D341Med (cell line): ENCODE results near the gene SLC66A2.
A peak's percentile ranks its signal among the peaks of the same experiment; 100 is the strongest.
"Not testable (repeated sequence)": the region's sequence is repeated elsewhere in the genome, so short reads cannot be mapped to it uniquely, and the experiment has no call there.

Experiments
- DNase-seq: peaks from one replicate; pipeline ENCODE4 v3.0.0; 2012; ENCODE audit warnings: low spot score

SLC66A2 gene

GRCh38 chr18:79970419-79971133 lies 19.1 kb upstream of the SLC66A2 start:
- DNase-seq: no peak

- peak; percentile 64 for DNase-seq
Observed at GRCh38 chr18:79965119-79965902, 13.9 kb upstream of the SLC66A2 start.

DNA sequence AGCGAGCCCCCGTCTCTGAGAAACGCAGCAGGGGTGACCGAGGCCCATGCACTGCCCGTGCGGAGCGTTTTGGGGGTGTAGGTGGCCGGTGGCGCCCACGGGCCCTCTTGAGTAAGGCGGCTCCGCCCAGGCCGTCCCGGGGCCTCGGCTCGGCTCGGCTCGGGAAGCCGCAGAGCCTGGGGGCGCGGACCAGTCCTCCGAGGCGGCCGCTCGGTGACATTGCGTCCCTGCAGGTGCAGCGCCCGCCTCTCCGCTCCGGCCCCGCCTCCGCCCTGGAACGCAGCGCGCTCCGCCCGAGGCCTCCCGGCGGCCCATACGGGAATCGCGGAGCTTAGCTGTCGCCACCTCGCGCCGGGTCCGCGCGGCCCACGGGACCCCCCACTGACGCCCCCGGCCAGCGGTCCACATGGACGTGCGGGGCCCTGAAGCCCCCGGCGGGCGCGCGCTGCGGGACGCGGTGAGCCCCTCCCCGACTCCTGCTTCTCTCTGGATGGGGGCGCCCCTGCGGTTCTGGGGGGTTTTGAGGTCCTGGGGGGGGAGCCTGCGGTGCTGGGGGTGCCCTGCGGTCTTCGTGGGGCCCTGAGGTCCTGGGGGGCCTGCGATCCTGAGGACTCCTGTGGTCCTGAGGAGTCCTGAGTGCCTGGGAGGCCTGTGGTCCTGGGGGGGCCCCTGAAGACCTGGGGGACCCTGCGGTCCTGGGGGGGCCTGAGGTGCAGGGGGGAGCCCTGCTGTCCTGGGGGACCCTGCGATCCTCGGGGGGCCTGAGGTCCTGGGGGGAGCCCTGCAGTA lies 13.1 kb upstream of the SLC66A2 start, which contains the start of gene HSBP1L1:
TSS of gene HSBP1L1 (plus strand) at position 314 of the 789 bp plus-strand sequence. CDS start at position 407, 93 bp downstream.
- DNase-seq: peak; percentile 93

DNA sequence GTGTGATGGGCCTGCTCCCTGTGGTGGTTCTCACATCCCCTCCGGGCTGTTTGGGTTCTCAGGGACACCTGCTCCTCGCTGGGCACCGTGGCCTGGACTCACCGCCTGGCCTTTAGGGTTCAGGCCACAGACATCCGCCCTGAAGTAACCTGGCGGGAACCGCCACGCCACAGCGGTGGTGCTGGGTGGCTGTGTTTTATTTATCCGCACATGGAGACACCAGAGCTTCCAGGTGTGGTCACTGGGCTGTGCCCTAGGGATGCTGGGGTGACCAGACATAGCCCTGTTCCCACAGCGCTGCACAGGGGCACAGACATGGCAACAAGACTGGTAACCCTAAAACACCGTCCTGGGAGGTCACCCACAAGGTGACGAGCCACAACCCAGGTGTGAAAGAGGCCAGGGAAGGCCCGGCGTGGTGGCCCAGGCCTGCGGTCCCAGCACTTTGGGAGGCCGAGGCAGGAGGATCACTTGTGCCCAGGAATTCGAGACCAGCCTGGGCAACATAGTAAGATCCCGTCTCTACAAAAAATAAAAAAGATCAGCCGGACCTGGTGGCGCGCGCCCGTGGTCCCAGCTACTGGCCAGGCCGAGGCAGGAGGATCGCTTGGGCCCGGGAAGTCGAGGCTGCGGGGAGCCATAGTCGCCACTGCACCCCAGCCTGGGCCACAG lies 12.3 kb upstream of the SLC66A2 start:
- peak; percentile 28 for DNase-seq

- DNase-seq: peak; percentile 38
Observed at GRCh38 chr18:79962835-79963657, 11.6 kb upstream of the SLC66A2 start.

GRCh38 chr18:79962311-79962710 lies 10.9 kb upstream of the SLC66A2 start:
- DNase-seq: peak; percentile 43

DNA sequence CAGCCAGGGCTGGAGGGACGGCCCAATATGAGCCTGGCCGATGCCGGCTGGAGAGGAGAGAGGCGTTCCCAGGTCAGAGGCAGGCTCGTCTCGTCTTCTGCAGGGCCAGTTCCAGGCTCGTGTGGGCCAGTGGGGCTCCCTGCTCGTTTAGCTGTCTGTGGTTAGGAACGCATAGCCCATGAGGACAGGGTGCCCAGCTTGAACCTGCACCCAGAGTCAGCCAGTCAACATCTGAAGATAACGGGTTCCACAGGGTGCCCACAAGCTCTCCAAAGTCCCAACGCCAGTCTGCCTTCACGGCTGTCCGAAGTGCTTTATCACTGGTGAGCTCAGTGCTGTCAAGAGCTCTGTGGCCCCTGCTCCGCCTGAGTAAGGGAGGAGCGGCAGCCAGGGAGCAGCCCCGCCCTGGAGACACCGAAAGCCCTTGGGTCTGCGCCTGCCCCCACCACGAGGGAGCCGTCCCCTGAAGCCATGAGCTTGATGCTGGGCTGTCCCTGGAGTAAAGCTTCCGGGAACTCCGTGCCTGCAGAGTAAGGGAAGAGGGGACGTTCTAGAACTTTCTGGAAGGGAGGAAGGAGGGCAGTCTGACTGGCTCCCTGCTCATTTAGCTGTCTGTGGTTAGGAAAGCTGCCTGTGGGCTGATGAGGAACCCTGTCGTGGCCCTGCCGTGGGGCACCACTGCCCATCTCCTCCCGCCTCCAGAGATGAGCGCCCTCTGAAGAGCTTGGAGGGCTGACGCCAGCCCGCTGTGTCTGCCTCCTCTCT lies 10.3 kb upstream of the SLC66A2 start:
- DNase-seq: peak; percentile 43

- no peak for DNase-seq
Observed at GRCh38 chr18:79960921-79961526, 9.6 kb upstream of the SLC66A2 start.

- DNase-seq: not testable (repeated sequence)
Observed at GRCh38 chr18:79960161-79960801, 8.8 kb upstream of the SLC66A2 start.

- no peak for DNase-seq
Observed at GRCh38 chr18:79958981-79959380, 7.5 kb upstream of the SLC66A2 start.

GRCh38 chr18:79956276-79956675 lies 4.8 kb upstream of the SLC66A2 start:
- DNase-seq: no peak

DNA sequence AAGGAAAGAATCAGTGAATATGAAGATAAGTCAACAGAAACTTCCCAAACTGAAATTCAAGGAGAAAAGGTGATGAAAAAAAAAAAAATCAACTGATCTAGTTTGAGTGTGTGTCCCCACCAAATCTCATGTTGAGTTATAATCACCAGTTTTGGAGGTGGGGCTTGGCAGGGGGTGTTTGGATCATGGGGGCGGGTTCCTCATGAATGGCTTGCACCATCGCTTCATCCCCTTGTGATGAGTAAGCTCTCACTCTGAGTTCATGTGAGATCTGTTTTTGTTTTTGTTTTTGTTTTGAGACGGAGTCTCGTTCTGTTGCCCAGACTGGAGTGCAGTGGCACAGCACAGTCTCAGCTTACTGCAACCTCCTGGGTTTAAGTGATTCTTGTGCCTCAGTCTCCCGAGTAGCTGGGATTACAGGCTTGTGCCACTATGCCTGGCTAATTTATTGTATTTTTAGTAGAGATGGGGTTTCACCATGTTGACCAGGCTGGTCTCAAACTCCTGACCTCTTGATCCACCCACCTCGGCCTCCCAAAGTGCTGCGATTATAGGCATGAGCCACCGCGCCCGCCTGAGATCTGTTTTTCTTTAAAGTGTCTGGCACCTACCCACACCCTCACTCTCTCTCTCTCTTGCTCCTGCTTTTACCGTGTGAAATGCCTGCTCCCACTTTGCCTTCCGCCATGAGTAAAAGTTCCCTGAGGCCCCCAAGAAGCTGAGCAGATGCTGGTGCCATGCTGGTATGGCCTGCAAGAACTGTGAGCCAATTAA lies 4.0 kb upstream of the SLC66A2 start:
- DNase-seq: no peak

DNA sequence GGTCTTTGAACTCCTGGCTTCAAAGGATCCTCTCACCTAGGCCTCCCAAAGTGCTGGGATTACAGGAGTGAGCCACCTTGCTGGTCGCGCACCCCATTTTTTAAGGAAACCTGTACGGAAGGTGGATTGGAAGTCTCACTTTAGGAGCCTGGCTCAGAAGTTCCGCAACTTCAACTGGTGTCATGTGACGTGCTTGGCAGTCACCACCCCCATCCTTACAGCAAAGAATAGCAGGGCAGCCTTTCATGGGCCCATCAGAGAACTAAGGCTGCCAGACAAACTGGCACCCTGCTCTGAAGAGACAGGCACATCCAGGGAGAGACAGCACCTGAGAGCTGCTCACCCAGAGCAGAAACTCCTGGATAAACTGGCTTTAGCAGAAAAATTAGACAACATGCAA lies 3.3 kb upstream of the SLC66A2 start:
- DNase-seq: no peak

DNA sequence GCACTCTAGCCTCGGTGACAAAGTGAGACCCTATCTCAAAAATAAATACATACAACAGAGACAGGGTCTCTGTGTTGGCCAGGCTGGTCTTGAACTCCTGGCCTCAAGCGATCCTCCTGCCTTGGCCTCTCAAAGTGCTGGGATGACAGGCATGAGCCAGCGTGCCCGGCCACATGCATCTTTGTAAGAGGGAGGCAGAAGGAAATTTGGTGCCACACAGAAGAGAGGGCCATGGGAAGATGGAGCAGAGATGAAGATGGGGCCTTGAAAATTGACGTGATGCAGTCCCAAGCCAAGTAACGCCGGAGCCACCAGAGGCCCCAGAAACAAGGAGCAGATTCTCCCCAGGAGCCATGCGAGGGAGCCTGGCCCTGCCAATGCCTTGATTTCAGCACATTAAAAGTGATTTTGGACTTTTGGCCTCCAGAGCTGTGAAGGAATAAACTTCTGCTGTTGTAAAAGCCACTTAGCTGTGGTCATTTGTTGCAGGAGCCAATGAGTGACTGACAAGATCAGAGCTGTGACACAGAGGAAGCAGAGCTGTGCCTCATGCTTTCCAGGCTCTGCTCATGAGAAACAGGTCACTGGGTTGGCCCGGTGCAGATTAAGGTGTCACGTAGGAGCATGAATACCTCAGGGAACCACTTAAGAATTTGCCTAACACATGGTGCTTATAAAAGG lies 2.7 kb upstream of the SLC66A2 start:
- DNase-seq: no peak

- peak; percentile 46 for DNase-seq
Observed at GRCh38 chr18:79952996-79953559, 1.6 kb upstream of the SLC66A2 start.

DNA sequence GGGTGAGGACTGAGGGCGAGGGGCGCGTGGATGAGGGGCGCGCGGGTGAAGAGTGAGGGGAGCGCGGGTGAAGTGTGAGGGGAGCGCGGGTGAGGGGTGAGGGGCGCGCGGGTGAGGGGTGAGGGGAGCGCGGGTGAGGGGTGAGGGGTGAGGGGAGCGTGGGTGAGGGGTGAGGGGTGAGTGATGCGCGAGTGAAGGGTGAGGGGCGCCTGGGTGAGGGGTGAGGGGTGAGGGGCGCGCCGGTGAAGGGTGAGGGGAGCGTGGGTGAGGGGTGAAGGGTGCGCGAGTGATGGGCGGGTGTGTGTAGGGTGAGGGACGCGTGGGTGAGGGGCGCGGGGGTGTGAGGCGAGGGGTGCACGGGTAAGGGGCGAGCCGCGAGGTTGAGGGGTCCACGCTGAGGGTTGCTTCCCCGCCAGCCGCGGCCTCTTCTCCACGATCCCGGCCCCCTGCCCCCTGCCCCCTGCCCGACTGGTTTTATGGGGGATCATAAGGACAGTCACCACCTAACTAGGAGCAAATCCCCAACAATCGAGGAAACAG lies 1.1 kb upstream of the SLC66A2 start:
- DNase-seq: peak; percentile 45
